ENCODE results near the gene CLTA. TPM values are rescaled to one million over a fixed set of nuclear protein-coding genes. Genes with fewer than 3 reads are reported as not detected.

Gene CLTA
- total and polyA plus RNA-seq, 2 donors (not counting 1 experiment from before 2014, with no cell fraction given): 32.3 to 71.0 TPM

GRCh38 chr9:36150574-36151315, 40.0 kb upstream of the CLTA start:
- peak overlapping the region; percentile 98 for H3K27ac Mint-ChIP-seq
- peak overlapping the region; percentile 75 for H3K4me2 ChIP-seq (replicated peaks; ENCODE audit: low read depth, low read length, poor library complexity, severe bottlenecking)
- TF ChIP-seq EZH2 (IDR thresholded peaks at IDR 0.05; ENCODE audit: borderline replicate concordance, insufficient read depth, low read depth, low read length, poor library complexity, severe bottlenecking) (no peak), CTCF (IDR thresholded peaks at IDR 0.05) (no peak)
- peak overlapping the region; percentile 87 for H3K4me3 Mint-ChIP-seq
- WGBS (ENCODE audit: insufficient coverage): 83% methylated on average over 4 of the region's 4 CpGs
- ATAC-seq (ENCODE audit: low read depth) (no peak), DNase-seq (no peak)
- H3K9me3 ChIP-seq (ENCODE audit: control extremely low read depth in 1 of 3, control insufficient read depth in 2 of 3, insufficient read depth in 1 of 3, low read length in 2 of 3): peaks cover 0 to 8% (median 4%) of the 10 kb centered on the region in 3 donors
- H3K27ac ChIP-seq (ENCODE audit: low read length in 2 of 2): peak overlapping the region; percentile 94 to 97
- intact Hi-C loops (cut with micrococcal nuclease): loop anchor here (1.0 to 5.0 kb wide), 3 partner anchors 7 to 252 kb away; partner anchors contain the start of gene RNF38
- peaks cover 47 to 75% of the 10 kb centered on the region in 2 donors for H3K4me1 ChIP-seq (ENCODE audit: control insufficient read depth in 2 of 2, insufficient read depth in 2 of 2, low read length in 2 of 2)
- POLR2A ChIA-PET: interaction anchor here (0.8 kb wide), 1 partner anchor 14 kb away, joined by 3 read pairs; the partner anchor contains the start of gene GLIPR2
- no peaks in the 10 kb centered on the region for H3K9me3 Mint-ChIP-seq (ENCODE audit: insufficient read depth)
- H3K4me1 Mint-ChIP-seq: peaks cover 64% of the 10 kb centered on the region
- H2AFZ ChIP-seq (ENCODE audit: insufficient read depth, low read depth, low read length, poor library complexity, severe bottlenecking): peak overlapping the region; percentile 62
- H3K27me3 ChIP-seq (replicated peaks in 1 of 4; ENCODE audit: control extremely low read depth in 1 of 4, control insufficient read depth in 3 of 4, insufficient read depth in 4 of 4, low read length in 3 of 4): no peaks in the 10 kb centered on the region
- H3K79me2 ChIP-seq (ENCODE audit: control insufficient read depth, insufficient read depth, low read length): peaks cover 32% of the 10 kb centered on the region
- peak overlapping the region; percentile 56 for H3K9ac ChIP-seq (ENCODE audit: low read length)
- no peaks in the 10 kb centered on the region for H3K27me3 Mint-ChIP-seq
- H3K4me3 ChIP-seq (ENCODE audit: control extremely low read depth in 1 of 5, extremely low read depth in 1 of 5, insufficient read depth in 1 of 5, low read depth in 2 of 5, low read length in 4 of 5): peak overlapping the region in 3 of 5 experiments; percentile 22 to 56 (median 44)
- H4K20me1 ChIP-seq (ENCODE audit: control insufficient read depth, insufficient read depth, low read length, poor library complexity, severe bottlenecking): no peaks in the 10 kb centered on the region
- CTCF ChIA-PET: interaction anchor here (0.7 to 5.9 kb wide), 7 partner anchors 9 to 50 kb away, joined by 3 to 54 read pairs (median 5); partner anchors contain the start of genes CCIN, CLTA and GLIPR2
- H3K36me3 ChIP-seq (replicated peaks in 1 of 2; ENCODE audit: control extremely low read depth in 1 of 2, control insufficient read depth in 1 of 2, extremely low read depth in 1 of 2, insufficient read depth in 2 of 2, low read length in 1 of 2): peaks cover 0 to 5% of the 10 kb centered on the region in 2 experiments

Measured in B cell (primary cell).